IMR-90 (cell line): Measurements from ENCODE around the gene GABPB1. TPM values are rescaled to one million over a fixed set of nuclear protein-coding genes. Genes with fewer than 3 reads are reported as not detected.

ENCODE experiments used
- ATAC-seq: fragments of 200-7000 bp; cut with Tn5 transposase; 2 replicates; pipeline ENCODE4 v1.9.1; 2020; ENCODE audit warnings: low read depth, mild to moderate bottlenecking, moderate library complexity
- BruUV-seq: library from RNA; stranded (reverse); fragments of 400-500 nt; replicated peaks from 2 replicates; lab custom pipeline; 2021; lab: Mats Ljungman, UMichigan
- CTCF ChIA-PET: fragments of 300-600 bp; formaldehyde crosslinking; extraction: SDS; loops from one replicate; lab custom pipeline; 2021; ENCODE audit warnings: antibody characterized with exemption; lab: Yijun Ruan, JAX
- POLR2A ChIA-PET: fragments of 300-600 bp; sonication (Branson Sonifier 250); formaldehyde crosslinking; loops from one replicate; lab custom pipeline; 2022; ENCODE audit warnings: antibody characterized with exemption; ENCODE audit not compliant: unreplicated experiment; lab: Charles Lee
- DNase-seq: peaks from one replicate; pipeline ENCODE4 v3.0.0; 2013
- H2AFZ ChIP-seq: replicated peaks from 2 replicates; pipeline ENCODE3; 2013; ENCODE audit warnings: low read length, mild to moderate bottlenecking; ENCODE audit not compliant: poor library complexity
- H2AK5ac ChIP-seq: 2 replicates; pipeline ENCODE4 v1.6.1; 2013; ENCODE audit warnings: low read depth, low read length, inconsistent platforms
- H2AK9ac ChIP-seq: replicated peaks from 2 replicates; pipeline ENCODE3; 2013; ENCODE audit warnings: mild to moderate bottlenecking, low read depth, low read length, moderate library complexity; ENCODE audit not compliant: poor library complexity
- H2BK120ac ChIP-seq: 2 replicates; pipeline ENCODE4 v1.6.1; 2013; ENCODE audit warnings: low read depth, low read length, inconsistent platforms
- H2BK15ac ChIP-seq: 3 replicates; pipeline ENCODE4 v1.6.1; 2013; ENCODE audit warnings: low read depth, low read length, inconsistent platforms
- H2BK20ac ChIP-seq: 2 replicates; pipeline ENCODE4 v1.6.1; 2013; ENCODE audit warnings: low read depth, mild to moderate bottlenecking, inconsistent platforms, low read length, moderate library complexity
- H2BK5ac ChIP-seq: 2 replicates; pipeline ENCODE4 v1.6.1; 2013; ENCODE audit warnings: mild to moderate bottlenecking, low read depth, low read length, inconsistent platforms; ENCODE audit not compliant: poor library complexity, severe bottlenecking
- H3K14ac ChIP-seq: replicated peaks from 2 replicates; pipeline ENCODE4 v1.6.1; 2013; ENCODE audit warnings: low read depth, low read length, inconsistent platforms
- H3K18ac ChIP-seq: 2 replicates; pipeline ENCODE4 v1.6.1; 2013; ENCODE audit warnings: low read depth, low read length, control low read depth
- H3K23ac ChIP-seq: 2 replicates; pipeline ENCODE4 v1.6.1; 2013; ENCODE audit warnings: low read depth, low read length, inconsistent platforms
- H3K27ac ChIP-seq: 2 replicates; pipeline ENCODE4 v1.5.1; 2013; ENCODE audit warnings: mild to moderate bottlenecking, control low read depth, low read length; ENCODE audit not compliant: insufficient read depth
- H3K27me3 ChIP-seq: 2 replicates; pipeline ENCODE4 v1.6.1; 2013; ENCODE audit warnings: low read length; ENCODE audit not compliant: control insufficient read depth, insufficient read depth
- H3K36me3 ChIP-seq: 2 replicates; pipeline ENCODE4 v1.6.1; 2013; ENCODE audit warnings: low read length, mixed read lengths; ENCODE audit not compliant: control insufficient read depth, insufficient read depth
- H3K4ac ChIP-seq: 2 replicates; pipeline ENCODE4 v1.6.1; 2013; ENCODE audit warnings: low read depth, low read length, inconsistent platforms
- H3K4me1 ChIP-seq: 2 replicates; pipeline ENCODE4 v1.6.1; 2013; ENCODE audit warnings: low read length, mixed read lengths; ENCODE audit not compliant: control insufficient read depth, insufficient read depth
- H3K4me2 ChIP-seq: 2 replicates; pipeline ENCODE4 v1.6.1; 2013; ENCODE audit warnings: low read depth, mild to moderate bottlenecking, control low read depth, low read length, moderate library complexity
- H3K4me3 ChIP-seq: 2 replicates; pipeline ENCODE4 v1.5.1; 2013; ENCODE audit warnings: low read depth, mild to moderate bottlenecking, control low read depth, low read length, moderate library complexity; ENCODE audit not compliant: insufficient read depth
- H3K56ac ChIP-seq: 2 replicates; pipeline ENCODE4 v1.6.1; 2013; ENCODE audit warnings: low read length, inconsistent platforms; ENCODE audit not compliant: insufficient read depth; ENCODE audit errors: extremely low read depth
- H3K79me1 ChIP-seq, 2 experiments: 2 replicates each; pipeline ENCODE4 v1.6.1; 2013; ENCODE audit warnings: low read length in 2 of 2, inconsistent platforms in 1 of 2, low read depth in 1 of 2
- H3K9ac ChIP-seq: 2 replicates; pipeline ENCODE4 v1.6.1; 2013; ENCODE audit warnings: low read depth, low read length, control low read depth
- H3K9me1 ChIP-seq: 2 replicates; pipeline ENCODE4 v1.6.1; 2013; ENCODE audit warnings: low read length, inconsistent platforms; ENCODE audit not compliant: insufficient read depth
- H3K9me3 ChIP-seq: 2 replicates; pipeline ENCODE4 v1.6.1; 2013; ENCODE audit warnings: low read length; ENCODE audit not compliant: control insufficient read depth, insufficient read depth
- H4K20me1 ChIP-seq: 2 replicates; pipeline ENCODE4 v1.6.1; 2013; ENCODE audit warnings: low read length, inconsistent platforms; ENCODE audit not compliant: insufficient read depth
- H4K5ac ChIP-seq: 2 replicates; pipeline ENCODE4 v1.6.1; 2013; ENCODE audit warnings: mild to moderate bottlenecking, low read depth, low read length, control low read depth
- H4K8ac ChIP-seq, 2 experiments: 2 replicates each; pipeline ENCODE4 v1.6.1; 2013; ENCODE audit warnings: low read depth in 2 of 2, low read length in 2 of 2, control low read depth in 1 of 2, inconsistent platforms in 1 of 2
- H4K91ac ChIP-seq: 2 replicates; pipeline ENCODE4 v1.6.1; 2013; ENCODE audit warnings: low read depth, low read length, inconsistent platforms; ENCODE audit not compliant: insufficient read depth
- MAFK ChIP-seq: IDR thresholded peaks from 2 replicates; pipeline ENCODE4 v1.6.1; 2012; ENCODE audit warnings: low read depth, low read length, improper control_type of control experiment
- WGBS, 2 experiments: methylation state at CpG; one replicate each; pipeline versions ENCODE4 v1.1.5 to v1.1.7; 2013; ENCODE audit warnings: missing lambda C conversion rate in 2 of 2; ENCODE audit not compliant: insufficient read length in 1 of 2; ENCODE audit errors: extremely low coverage in 2 of 2; 5-methylcytosine and 5-hydroxymethylcytosine counted together
- dilution Hi-C: fragments of 300-500 bp; cut with HindIII; formaldehyde crosslinking; loops from one replicate; pipeline ENCODE4 v1.14.3; 2018; ENCODE audit warnings: low sequenced_read_pairs; ENCODE audit not compliant: unreplicated experiment
- in situ Hi-C: fragments of 300-500 bp; cut with MboI; formaldehyde crosslinking; loops from 3 replicates; pipeline ENCODE4 v1.14.3; 2019; ENCODE audit warnings: low sequenced_read_pairs, inconsistent platforms, mixed read lengths
- intact Hi-C: fragments of 100-400 bp; cut with micrococcal nuclease; formaldehyde crosslinking; loops from 2 replicates; pipeline ENCODE4 v1.10.0; 2022
- polyA plus RNA-seq, 3 experiments: library from polyadenylated mRNA; depleted of rRNA; stranded (reverse); fragments of >200 nt; gene quantifications; 2 replicates each; pipeline ENCODE4 v1.2.3, GENCODE V29; 2012; ENCODE audit warnings: low replicate concordance in 1 of 3
- total RNA-seq: library from RNA; depleted of rRNA; stranded (reverse); fragments of >200 nt; gene quantifications from 2 replicates; pipeline ENCODE4 v1.2.3, GENCODE V29; 2012

The GABPB1 gene
- total and polyA plus RNA-seq, 2 of the 4 experiments (the other 2 are of a cell fraction): 26.3 to 89.3 TPM

DNA sequence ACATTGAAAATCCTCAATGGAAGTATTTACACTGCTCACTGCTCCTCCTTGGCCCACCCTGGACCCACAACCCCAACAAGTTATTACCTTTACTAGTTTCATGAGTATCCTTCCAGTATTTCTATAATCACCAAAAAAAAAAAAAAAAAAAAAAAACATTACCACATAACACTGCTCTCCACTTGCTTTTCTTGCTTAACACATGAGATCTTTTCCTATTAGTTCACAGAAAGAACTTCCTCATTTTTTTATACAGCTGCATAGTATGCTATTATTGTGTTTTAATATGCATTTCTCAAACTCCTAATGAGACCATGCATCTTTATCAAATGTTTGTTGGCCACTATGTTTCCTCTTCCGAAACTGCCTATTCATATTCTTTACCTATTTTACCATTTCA, 14.6 kb downstream of the GABPB1 start:
- Histone ChIP-seq H2BK15ac (no peak overlapping the region), H3K4me1 (no peaks in the 10 kb centered on the region), H4K8ac (no peak overlapping the region), H2AK9ac (no peak overlapping the region), H4K5ac (no peak overlapping the region), H3K27me3 (no peaks in the 10 kb centered on the region), H2AFZ (no peak overlapping the region), H3K56ac (no peak overlapping the region), H2BK20ac (no peak overlapping the region), H3K27ac (no peak overlapping the region), H3K4ac (no peak overlapping the region), H2BK120ac (no peak overlapping the region), H2AK5ac (no peak overlapping the region), H3K79me1 (peaks cover 30 to 61% of the 10 kb centered on the region in 2 experiments), H3K4me3 (no peak overlapping the region), H4K20me1 (no peaks in the 10 kb centered on the region; the same call in 1 of the 2 replicates), H3K9ac (no peak overlapping the region), H3K9me3 (no peaks in the 10 kb centered on the region), H3K18ac (no peak overlapping the region), H3K23ac (no peak overlapping the region), H2BK5ac (no peak overlapping the region), H3K4me2 (no peak overlapping the region), H3K9me1 (peaks cover 3% of the 10 kb centered on the region; the same call in 1 of the 2 replicates), H4K91ac (no peak overlapping the region), H3K36me3 (peaks cover 3% of the 10 kb centered on the region; the same call in 1 of the 2 replicates), H3K14ac (no peak overlapping the region)
- in situ Hi-C loops (no loop called here), intact Hi-C loops (no loop called here), dilution Hi-C loops (no loop called here)
- CTCF ChIA-PET: interaction anchor here (0.5 kb wide), 1 partner anchor 19 kb away, joined by 3 read pairs; no protein-coding TSS in a partner anchor
- TF ChIP-seq MAFK: no peak
- ATAC-seq: no peak
- POLR2A ChIA-PET: no interaction called here
- no TSS peak for BruUV-seq
- no CpG with 5 or more reads among the region's 1 CpG for WGBS, 2 experiments
- no peak for DNase-seq
